HepG2 (cell line): Measurements from ENCODE around the gene BCKDHB. TPM values are rescaled to one million over a fixed set of nuclear protein-coding genes. Genes with fewer than 3 reads are reported as not detected.

ENCODE experiments used
- DPF2 ChIP-seq: sonication (generic); formaldehyde crosslinking; IDR thresholded peaks from 2 replicates; pipeline ENCODE4 v1.4.0; 2020; ENCODE audit warnings: mild to moderate bottlenecking, low read depth, missing genetic modification reagents, borderline replicate concordance
- FOSL2 ChIP-seq: sonication (generic); formaldehyde crosslinking; IDR thresholded peaks from 2 replicates; pipeline ENCODE4 v1.4.0; 2020; ENCODE audit warnings: missing genetic modification reagents
- IKZF1 ChIP-seq: fragments of 450-650 bp; IDR thresholded peaks from 2 replicates; pipeline ENCODE4 v1.7.1; 2016
- KDM5A ChIP-seq: fragments of 200-600 bp; sonication (generic); IDR thresholded peaks from 2 replicates; pipeline ENCODE4 v1.7.0; 2018; ENCODE audit warnings: antibody characterized with exemption, mild to moderate bottlenecking, low read length, borderline replicate concordance
- MEIS1 ChIP-seq: sonication (generic); formaldehyde crosslinking; IDR thresholded peaks from 2 replicates; pipeline ENCODE4 v1.9.0; 2021; ENCODE audit warnings: mild to moderate bottlenecking, missing genetic modification reagents, moderate library complexity, borderline replicate concordance
- MXI1 ChIP-seq: IDR thresholded peaks from 3 replicates; pipeline ENCODE4 v1.6.1; 2012; ENCODE audit warnings: low read depth, low read length, inconsistent platforms, borderline replicate concordance
- MYPOP ChIP-seq: sonication (generic); formaldehyde crosslinking; IDR thresholded peaks from 2 replicates; pipeline ENCODE4 v1.8.1; 2023; ENCODE audit warnings: mild to moderate bottlenecking, moderate library complexity, missing genetic modification reagents
- NFYC ChIP-seq: IDR thresholded peaks from 2 replicates; pipeline ENCODE4 v1.6.1; 2016; ENCODE audit warnings: missing genetic modification reagents, missing compliant biosample characterization
- PCBP2 ChIP-seq: fragments of 200-400 bp; formaldehyde crosslinking; optimal IDR thresholded peaks from 2 replicates; pipeline ENCODE3; 2018; ENCODE audit warnings: low read length, low read depth; ENCODE audit not compliant: poor library complexity, severe bottlenecking
- REST ChIP-seq, 2 experiments: IDR thresholded peaks; 2 replicates each; pipeline ENCODE4 v1.6.1; 2011 to 2012; ENCODE audit warnings: low read length in 2 of 2, borderline replicate concordance in 1 of 2, low read depth in 1 of 2, mild to moderate bottlenecking in 1 of 2, moderate library complexity in 1 of 2
- SOX5 ChIP-seq: IDR thresholded peaks from 2 replicates; pipeline ENCODE4 v1.6.1; 2016; ENCODE audit warnings: borderline replicate concordance
- TCF7L2 ChIP-seq: IDR thresholded peaks from 2 replicates; pipeline ENCODE4 v1.6.1; 2011; ENCODE audit warnings: mild to moderate bottlenecking, low read depth, low read length, moderate library complexity
- ZNF142 ChIP-seq: sonication (generic); formaldehyde crosslinking; IDR thresholded peaks from 2 replicates; pipeline ENCODE4 v1.4.0; 2020; ENCODE audit warnings: missing genetic modification reagents
- ZNF513 ChIP-seq: sonication (generic); formaldehyde crosslinking; conservative IDR thresholded peaks from 2 replicates; pipeline ENCODE4 v1.5.0; 2020; ENCODE audit warnings: missing genetic modification reagents
- ZNF556 ChIP-seq: sonication (generic); formaldehyde crosslinking; IDR thresholded peaks from 2 replicates; pipeline ENCODE4 v1.4.0; 2020; ENCODE audit warnings: mild to moderate bottlenecking, missing genetic modification reagents, borderline replicate concordance
- polyA plus RNA-seq, 8 experiments: library from polyadenylated mRNA; depleted of rRNA in 3 of 8; stranded (reverse) in 7 of 8; unstranded in 1 of 8; fragments of >200 nt; fragmentation: Illumina TruSeq in 4 of 8; extraction: Trizol in 4 of 8; gene quantifications; 2 replicates each; pipeline versions ENCODE4 v1.2.1 to v1.2.3, GENCODE V29; 2011 to 2016; ENCODE audit warnings: low read depth in 4 of 8, missing spikeins in 1 of 8, mixed read lengths in 1 of 8; ENCODE audit not compliant: insufficient read depth in 1 of 8
- total RNA-seq, 5 experiments: library from RNA; depleted of rRNA; stranded (reverse); fragments of >200 nt; fragmentation: Illumina TruSeq; extraction: Trizol; gene quantifications; 2 replicates each; pipeline ENCODE4 v1.2.3, GENCODE V29; 2016; ENCODE audit warnings: low read depth in 1 of 5

The BCKDHB gene
- total and polyA plus RNA-seq, 2 of the 13 experiments (the other 11 are each of a cell fraction or from before 2014, with no cell fraction given): 10.8 to 13.6 TPM

GRCh38 chr6:80106418-80107235 is at the start of gene BCKDHB (continued):
- no peak for TF ChIP-seq ZNF513 (CRISPR knock-in tag)
- TF ChIP-seq REST (IDR thresholded peaks at IDR 0.05; ENCODE audit: borderline replicate concordance in 1 of 2, low read depth in 1 of 2, low read length in 2 of 2): peak in 1 of 2 experiments; percentile 35; a peak in 1 of 4 replicates
- TF ChIP-seq MXI1: peak; percentile 92; the same call in 2 of the 3 replicates
- no peak for TF ChIP-seq MYPOP
- no peak for TF ChIP-seq PCBP2
- TF ChIP-seq ZNF142 (CRISPR knock-in tag): peak; percentile 41; the same call in 1 of the 2 replicates
- no peak for TF ChIP-seq KDM5A
- no peak for TF ChIP-seq TCF7L2
- TF ChIP-seq NFYC: peak; percentile 89
- TF ChIP-seq SOX5 (CRISPR knock-in tag): no peak
- TF ChIP-seq MEIS1: 0 out of 2 replicates have a peak, but pooled peaks have one; percentile 9
- no peak for TF ChIP-seq DPF2 (CRISPR knock-in tag)
- no peak for TF ChIP-seq IKZF1
- peak; percentile 73; the same call in 1 of the 2 replicates for TF ChIP-seq ZNF556
- peak; percentile 51 for TF ChIP-seq FOSL2 (CRISPR knock-in tag)
